Gastroesophageal sphincter (tissue), 3 donors: Measurements from ENCODE around the gene JARID2.

Experiments used
- POLR2A ChIP-seq, 2 donors: fragments of 450-650 bp; IDR thresholded peaks; one replicate each; pipeline ENCODE4 v1.6.1; 2017; ENCODE audit warnings: antibody characterized with exemption in 2 of 2, mild to moderate bottlenecking in 2 of 2, moderate library complexity in 1 of 2
- POLR2AphosphoS5 ChIP-seq: sonication (generic); formaldehyde crosslinking; IDR thresholded peaks from one replicate; pipeline ENCODE4 v1.6.1; 2017; ENCODE audit warnings: antibody characterized with exemption
- TF ChIP-seq, protein P1 (sequence below), 4 experiments: fragments of 200-600 bp in 2 of 4; fragments of 450-650 bp in 2 of 4; sonication (generic) in 1 of 4; IDR thresholded peaks; one replicate each; pipeline ENCODE4 v1.5.1; 2017 to 2019; ENCODE audit warnings: antibody characterized with exemption in 4 of 4, mild to moderate bottlenecking in 2 of 4, moderate library complexity in 2 of 4

DNA sequence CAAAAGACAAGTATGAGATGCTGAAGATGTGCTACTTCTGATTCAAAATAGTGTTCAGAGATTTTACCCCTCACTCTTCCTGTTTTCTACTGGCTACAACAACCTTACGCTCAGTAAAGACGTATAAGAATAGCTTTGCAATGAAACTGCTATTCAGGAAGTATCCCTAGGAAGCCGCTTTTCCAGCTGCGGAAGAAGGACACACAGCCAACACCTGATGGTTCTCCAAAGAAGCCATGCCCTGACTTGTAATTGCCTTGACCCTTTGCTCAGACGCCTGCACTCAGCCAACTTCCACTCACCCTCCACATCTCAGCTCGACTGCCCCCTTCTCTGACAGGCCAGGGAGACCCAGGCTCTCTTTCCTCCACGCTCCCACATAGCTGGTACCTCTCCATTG is 305.4 kb downstream of the JARID2 start:
- TF ChIP-seq, protein P1, sequence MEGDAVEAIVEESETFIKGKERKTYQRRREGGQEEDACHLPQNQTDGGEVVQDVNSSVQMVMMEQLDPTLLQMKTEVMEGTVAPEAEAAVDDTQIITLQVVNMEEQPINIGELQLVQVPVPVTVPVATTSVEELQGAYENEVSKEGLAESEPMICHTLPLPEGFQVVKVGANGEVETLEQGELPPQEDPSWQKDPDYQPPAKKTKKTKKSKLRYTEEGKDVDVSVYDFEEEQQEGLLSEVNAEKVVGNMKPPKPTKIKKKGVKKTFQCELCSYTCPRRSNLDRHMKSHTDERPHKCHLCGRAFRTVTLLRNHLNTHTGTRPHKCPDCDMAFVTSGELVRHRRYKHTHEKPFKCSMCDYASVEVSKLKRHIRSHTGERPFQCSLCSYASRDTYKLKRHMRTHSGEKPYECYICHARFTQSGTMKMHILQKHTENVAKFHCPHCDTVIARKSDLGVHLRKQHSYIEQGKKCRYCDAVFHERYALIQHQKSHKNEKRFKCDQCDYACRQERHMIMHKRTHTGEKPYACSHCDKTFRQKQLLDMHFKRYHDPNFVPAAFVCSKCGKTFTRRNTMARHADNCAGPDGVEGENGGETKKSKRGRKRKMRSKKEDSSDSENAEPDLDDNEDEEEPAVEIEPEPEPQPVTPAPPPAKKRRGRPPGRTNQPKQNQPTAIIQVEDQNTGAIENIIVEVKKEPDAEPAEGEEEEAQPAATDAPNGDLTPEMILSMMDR (IDR thresholded peaks at IDR 0.05), result no peak
- TF ChIP-seq POLR2A (IDR thresholded peaks at IDR 0.05), result no peak
- no peak for TF ChIP-seq POLR2AphosphoS5
